NB4 (cell line): ENCODE measurements around the gene SVIL.

Source experiments
- DNase-seq: peaks from one replicate; pipeline ENCODE4 v3.0.0; 2010; ENCODE audit warnings: low read depth
- H3K4me3 ChIP-seq: one replicate; pipeline ENCODE4 v1.5.1; 2011; ENCODE audit warnings: mild to moderate bottlenecking, low read depth, low read length, moderate library complexity
- MYC ChIP-seq: IDR thresholded peaks from 2 replicates; pipeline ENCODE4 v1.6.1; 2011; ENCODE audit warnings: low read depth, low read length
- POLR2A ChIP-seq: IDR thresholded peaks from 2 replicates; pipeline ENCODE4 v1.6.1; 2011; ENCODE audit warnings: mild to moderate bottlenecking; ENCODE audit not compliant: insufficient read length; ENCODE audit errors: extremely low read depth
- TF ChIP-seq, protein P1 (sequence below): IDR thresholded peaks from one replicate; pipeline ENCODE4 v1.5.1; 2012; ENCODE audit warnings: low read depth, low read length
- TF ChIP-seq, protein P2 (sequence below): IDR thresholded peaks from 2 replicates; pipeline ENCODE4 v1.6.1; 2011; ENCODE audit warnings: low read depth, low read length

Gene SVIL

DNA sequence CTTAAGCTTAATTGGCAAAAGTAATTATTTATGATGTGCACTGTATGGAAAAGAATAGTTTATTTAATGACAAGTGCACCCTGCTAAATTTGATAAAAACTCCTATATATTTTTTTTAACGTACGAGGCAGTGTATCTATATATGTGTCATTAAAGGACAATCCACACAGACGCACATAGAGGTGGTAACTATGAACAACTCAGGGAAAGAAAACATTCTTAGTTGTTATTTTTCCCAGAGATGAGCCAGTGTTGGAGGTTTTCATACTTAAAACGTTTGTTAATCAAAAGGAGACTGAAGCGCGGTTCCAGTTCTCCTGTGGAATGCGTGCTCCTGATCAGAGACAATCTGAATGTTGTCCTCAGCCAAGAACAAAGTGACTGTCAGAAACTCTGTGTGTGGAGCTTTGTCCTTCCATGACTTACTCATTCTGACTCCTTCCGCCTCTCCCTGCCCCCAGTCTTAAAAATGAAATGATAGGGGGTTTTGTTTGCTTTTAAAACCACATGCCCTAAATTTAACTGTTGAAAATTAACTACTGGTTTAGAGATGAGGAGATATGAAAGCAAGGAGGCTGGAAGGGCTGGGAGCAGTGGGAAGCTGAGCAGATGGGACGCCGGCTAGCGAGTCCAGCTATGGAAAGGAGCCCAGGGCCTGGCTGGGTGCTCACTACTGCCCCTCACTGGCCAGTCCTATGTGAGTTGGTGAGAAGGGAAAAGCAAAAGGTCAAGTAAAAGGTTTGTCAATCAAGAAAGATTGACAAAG, 99.6 kb downstream of the SVIL start:
- DNase-seq: peak; percentile 4
- no peak overlapping the region for H3K4me3 ChIP-seq
- TF ChIP-seq MYC: no peak
- TF ChIP-seq, protein P1, sequence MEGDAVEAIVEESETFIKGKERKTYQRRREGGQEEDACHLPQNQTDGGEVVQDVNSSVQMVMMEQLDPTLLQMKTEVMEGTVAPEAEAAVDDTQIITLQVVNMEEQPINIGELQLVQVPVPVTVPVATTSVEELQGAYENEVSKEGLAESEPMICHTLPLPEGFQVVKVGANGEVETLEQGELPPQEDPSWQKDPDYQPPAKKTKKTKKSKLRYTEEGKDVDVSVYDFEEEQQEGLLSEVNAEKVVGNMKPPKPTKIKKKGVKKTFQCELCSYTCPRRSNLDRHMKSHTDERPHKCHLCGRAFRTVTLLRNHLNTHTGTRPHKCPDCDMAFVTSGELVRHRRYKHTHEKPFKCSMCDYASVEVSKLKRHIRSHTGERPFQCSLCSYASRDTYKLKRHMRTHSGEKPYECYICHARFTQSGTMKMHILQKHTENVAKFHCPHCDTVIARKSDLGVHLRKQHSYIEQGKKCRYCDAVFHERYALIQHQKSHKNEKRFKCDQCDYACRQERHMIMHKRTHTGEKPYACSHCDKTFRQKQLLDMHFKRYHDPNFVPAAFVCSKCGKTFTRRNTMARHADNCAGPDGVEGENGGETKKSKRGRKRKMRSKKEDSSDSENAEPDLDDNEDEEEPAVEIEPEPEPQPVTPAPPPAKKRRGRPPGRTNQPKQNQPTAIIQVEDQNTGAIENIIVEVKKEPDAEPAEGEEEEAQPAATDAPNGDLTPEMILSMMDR: peak; percentile 45
- TF ChIP-seq, protein P2, sequence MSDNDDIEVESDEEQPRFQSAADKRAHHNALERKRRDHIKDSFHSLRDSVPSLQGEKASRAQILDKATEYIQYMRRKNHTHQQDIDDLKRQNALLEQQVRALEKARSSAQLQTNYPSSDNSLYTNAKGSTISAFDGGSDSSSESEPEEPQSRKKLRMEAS: no peak
- no peak for TF ChIP-seq POLR2A

DNA sequence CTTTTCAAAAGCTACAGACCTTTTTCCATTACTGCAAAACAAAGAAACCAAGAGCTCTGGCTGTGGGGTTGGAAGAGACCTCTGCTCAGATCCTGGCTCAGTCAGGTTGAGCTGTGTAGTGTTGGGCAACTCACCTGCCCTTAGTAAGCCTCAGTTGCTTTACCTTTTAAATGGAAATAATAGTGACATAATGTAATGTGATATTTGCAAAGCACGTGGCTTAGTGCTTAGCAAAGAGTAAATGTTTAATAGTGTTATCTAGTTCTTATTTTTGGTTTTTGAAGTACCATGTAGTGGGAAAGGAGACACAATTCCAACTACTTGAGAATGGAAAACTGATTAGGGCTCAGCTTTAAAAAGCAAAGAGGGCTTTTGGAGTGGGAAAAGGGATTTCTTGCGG, 100.2 kb downstream of the SVIL start:
- H3K4me3 ChIP-seq: no peak overlapping the region
- TF ChIP-seq, protein P2: no peak
- no peak for TF ChIP-seq POLR2A
- TF ChIP-seq, protein P1: no peak
- TF ChIP-seq MYC: no peak
- DNase-seq: no peak

DNA sequence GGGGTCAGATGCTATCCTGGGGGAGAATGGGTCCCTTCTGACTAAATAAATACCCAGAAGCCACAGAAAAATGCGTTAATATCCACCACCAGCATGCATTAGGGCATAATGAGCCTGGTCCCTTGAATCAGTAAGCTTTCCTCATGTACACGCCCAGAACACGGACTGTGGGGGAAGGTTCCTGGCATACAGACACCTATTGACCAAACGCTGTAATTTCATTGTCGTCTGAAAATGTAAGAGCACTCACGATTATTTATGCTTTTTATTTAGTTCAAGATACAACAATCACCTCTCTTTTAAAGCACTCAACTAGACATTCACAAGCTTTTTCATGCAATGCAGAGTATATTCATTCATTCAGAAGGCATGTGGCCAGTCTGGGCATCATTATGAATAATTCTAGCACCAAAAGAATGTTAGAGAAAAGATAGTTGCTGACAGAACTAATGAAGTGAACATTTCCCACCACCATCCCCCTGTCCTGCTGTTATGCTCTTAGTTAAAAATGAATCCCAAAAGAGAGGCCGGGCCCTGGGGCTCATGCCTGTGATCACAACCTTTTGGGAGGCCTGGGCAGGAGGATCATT, 101.0 kb downstream of the SVIL start:
- DNase-seq: no peak
- no peak overlapping the region for H3K4me3 ChIP-seq
- TF ChIP-seq MYC (no peak), POLR2A (no peak)
- TF ChIP-seq, protein P1: no peak
- TF ChIP-seq, protein P2: no peak

DNA sequence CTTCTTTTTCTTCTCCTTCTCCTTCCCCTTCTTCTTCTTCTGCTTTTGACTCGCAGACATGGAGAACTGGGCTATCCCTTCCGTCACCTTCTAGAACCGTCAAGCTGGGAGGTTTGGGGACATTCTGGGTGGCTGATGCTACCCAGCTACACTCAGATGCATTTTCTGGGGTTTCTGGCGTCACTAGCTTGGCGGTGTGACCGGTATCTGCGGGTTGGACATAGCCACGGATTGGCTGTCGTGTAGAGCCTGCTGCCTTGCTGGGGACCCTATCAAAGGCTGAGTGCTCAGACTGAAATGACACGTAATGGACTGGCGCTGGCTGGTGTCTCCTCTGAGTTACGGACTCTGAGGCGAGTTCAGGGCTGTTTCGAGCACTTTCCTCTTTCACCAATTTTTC, 101.7 kb downstream of the SVIL start:
- TF ChIP-seq POLR2A (no peak), MYC (no peak)
- TF ChIP-seq, protein P1: no peak
- TF ChIP-seq, protein P2: no peak
- no peak for DNase-seq
- no peak overlapping the region for H3K4me3 ChIP-seq

DNA sequence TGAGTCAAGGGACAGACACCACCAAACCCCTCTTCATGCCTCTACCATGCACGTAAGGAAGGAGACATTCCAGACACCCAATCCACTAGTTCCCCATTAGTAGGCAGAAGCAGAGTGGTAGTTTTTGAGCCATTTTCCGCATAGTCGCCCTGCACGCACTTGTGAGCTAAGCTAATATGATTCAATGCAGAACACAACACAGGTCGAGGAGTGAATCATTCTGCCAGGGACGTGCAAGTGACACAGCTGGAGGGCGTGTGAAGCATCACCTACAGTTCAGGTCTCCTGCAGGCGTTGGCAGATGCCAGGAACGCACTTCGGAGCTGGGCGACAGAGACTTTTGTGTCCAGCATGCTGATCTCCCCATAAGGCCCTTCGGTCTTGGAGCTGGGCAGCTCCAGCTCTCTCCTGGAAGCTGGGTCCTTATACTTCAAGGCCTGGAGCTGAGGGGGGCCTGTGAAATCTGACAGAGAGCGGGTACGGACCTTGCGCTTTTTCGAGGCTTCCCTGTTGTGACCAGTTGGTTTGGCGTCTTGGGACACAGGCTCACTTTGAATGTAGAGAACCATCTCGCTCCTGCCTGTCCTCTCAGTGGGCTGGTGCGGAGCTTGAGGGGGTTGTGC, 102.4 kb downstream of the SVIL start:
- no peak for DNase-seq
- TF ChIP-seq, protein P1: no peak
- no peak for TF ChIP-seq MYC
- TF ChIP-seq POLR2A: no peak
- TF ChIP-seq, protein P2: no peak
- H3K4me3 ChIP-seq: no peak overlapping the region
